ENCODE data around the gene ZNF175.
"Not testable (repeated sequence)": the region's sequence is repeated elsewhere in the genome, so short reads cannot be mapped to it uniquely, and the experiment has no call there.

The ZNF175 gene

DNA sequence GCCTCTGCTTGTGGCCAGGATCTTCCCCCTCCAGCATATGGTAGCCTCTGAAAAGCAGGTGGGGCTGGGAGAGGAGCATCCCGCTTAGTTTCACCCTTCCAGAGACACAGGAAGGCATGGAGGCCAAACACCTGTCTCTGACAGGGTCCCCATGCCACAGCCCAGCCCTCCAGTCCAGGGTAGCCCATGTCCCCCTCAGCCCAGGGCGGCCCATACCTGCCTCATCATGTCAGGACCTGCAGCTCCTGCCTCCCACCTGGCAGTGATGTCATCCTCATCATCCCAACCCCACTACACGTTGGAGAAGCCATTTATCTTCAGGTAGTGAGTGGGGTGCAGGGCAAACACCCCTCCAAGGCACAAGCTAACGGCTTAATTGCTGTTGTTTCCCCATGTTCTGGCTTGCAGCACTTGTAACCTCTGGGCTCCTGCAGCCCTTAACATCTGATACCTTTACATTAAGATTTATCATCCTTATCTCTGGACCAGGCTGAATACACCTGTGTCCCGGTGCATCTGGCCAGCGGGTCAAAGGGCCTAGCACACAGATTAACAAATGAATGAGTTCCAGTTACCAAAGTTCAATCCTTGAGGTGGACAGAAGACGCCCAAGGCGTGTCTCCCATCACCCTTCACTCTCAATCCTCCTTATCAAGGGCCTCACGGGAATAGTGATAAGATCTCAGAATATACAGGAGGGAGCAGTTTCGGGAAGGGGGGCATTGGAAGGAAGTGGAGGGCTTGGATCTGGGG, 22.2 kb downstream of the ZNF175 start:
- DNase-seq = no peak

DNA sequence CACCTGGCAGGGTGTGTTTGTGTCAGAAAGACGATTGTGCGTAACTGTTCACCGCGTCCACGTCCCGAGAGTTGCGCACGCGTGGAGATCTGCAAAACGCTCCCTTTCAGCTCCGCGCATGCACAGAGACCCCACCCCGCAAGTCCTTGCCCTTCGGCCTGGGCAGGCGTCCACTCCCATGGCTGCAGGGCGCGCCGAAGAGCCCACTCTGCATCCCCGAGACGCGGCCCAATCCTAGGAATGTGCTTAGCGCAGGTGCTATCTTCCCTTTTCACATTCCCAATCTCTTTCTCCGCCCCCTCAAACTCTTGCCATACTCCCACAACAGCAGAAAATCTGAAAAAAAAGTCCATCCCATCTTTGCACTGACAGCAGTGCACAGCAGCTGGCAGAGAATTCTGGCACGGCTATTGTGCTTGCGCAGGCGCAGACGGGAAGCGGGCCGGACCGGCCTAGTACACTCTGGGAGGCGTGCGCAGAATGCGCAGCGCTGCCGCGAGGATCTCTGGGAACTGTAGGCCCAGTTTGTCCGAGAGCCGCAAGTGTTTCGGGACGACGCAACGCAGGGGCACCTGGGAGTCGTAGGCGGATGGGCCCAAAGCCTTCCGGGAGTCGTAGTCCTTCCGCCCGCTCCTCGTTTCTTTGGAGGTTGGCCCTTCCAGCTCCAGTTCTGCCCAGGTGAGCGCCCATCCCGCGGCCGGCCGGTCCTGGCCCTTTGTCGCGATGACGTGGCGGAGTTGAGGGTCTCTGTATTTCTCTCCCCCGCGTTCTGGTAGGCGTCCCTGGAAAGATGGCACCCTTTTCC, 23.1 kb downstream of the ZNF175 start:
- DNase-seq = peak; percentile 95

DNA sequence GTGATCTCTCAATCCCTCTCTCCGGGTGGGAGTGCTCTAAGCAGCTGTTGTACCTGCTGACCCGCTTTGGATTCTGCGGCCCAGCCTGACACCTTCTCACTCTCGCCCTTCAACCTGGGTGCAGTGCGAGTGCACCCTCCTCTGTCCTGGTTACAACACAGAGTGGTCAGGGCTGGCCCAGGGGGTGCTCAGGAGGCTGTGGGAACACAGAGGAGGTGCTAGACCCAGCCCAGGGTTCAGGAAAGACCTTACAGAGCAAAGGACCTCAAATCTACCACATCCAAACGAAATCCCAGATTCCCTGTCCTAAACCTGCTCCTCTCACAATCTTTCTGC, 23.7 kb downstream of the ZNF175 start:
- no peak for DNase-seq

DNA sequence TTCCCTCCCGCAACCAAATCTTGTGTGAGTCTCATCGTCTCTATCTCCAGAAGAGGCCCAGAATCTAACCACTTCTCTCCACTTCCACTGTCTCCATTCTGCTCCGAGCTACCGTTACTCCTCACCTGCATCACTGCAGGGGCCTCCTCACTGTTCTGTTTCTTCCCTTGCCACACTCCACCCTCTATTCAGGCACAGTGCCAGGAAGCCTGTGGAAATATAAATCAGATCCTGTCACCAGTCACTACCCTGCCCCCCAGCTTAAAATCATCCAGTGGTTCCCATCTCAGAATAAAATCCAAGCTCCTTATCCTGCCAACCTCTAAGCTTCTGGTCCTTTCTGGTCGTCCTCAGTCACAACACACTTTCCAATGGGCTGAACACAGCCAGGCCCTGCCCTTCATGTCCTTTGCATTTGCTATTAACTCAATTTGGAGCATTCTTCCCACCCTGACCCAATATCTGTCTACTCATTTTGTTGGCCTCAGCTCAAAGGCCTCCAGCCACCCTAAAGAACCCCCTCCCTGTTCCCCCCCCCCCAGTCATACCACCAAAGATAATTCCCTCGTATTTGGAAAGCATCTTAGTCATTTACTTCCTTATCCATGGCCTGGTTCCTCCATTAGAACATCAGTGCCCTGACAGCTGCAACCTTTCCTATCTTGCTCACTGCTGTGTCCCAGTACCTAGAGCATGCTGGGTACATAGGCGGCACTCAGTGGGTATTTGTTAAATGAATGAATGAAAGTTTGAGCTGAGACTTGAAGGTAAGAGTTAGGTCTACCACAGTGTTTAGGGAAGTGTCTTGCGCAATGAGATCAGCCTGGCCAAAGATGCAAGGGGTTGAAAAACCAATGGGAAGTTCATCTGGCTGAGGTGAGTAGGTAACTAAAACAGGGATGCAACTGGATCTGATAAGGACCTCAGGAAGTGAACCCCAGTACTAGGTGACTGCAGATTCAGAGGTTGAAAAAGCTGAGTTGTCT, 24.4 kb downstream of the ZNF175 start:
- DNase-seq = no peak

DNA sequence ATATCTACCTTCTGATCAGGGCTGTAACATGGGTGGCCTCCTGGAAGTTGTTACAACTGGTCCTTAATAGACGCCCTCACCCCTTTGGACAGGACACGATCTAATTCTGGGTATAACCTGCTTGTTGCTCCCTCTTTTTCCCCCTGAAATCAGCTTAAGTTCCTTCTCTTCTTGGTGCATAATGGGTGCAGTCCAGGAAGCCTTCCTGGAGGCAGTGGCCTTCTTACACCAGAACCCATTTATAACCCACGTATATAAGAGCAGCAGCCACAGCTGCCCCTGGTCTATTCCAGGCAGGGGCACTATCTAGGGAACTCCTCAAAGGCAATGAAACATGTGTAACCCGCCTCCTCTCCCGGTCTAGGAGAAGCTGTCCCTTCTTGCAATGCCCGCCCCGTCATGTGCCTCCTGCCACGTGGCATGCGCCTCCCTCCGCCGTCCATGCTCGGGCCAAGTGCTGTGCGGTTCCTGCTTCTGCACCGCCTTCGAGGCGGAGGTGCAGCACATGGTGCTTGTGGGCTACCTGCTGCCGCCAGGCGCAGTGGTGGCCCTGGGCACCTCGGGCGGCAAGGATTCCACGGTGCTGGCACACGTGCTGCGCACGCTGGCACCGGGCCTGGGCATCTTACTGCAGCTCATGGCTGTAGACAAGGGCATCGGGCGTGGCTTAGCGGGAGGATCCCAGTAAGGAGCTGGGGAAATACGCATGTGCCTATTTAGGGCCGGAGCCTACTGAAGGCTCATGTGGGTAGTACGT, 27.3 kb downstream of the ZNF175 start:
- no peak for DNase-seq

DNA sequence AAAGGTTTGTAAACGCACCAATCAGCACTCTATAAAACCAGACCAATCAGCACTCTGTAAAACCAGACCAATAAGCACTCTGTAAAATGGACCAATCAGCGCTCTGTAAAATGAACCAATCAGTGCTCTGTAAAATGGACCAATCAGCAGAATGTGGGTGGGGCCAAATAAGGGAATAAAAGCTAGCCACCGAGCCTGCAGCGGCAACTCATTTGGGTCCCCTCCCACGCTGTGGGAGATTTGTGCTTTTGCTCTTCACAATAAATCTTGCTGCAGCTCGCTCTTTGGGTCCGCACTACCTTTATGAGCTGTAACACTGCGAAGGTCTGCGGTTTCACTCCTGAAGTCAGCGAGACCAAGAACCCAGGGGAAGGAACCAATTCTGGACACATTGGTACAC, 28.0 kb downstream of the ZNF175 start:
- no peak for DNase-seq

DNA sequence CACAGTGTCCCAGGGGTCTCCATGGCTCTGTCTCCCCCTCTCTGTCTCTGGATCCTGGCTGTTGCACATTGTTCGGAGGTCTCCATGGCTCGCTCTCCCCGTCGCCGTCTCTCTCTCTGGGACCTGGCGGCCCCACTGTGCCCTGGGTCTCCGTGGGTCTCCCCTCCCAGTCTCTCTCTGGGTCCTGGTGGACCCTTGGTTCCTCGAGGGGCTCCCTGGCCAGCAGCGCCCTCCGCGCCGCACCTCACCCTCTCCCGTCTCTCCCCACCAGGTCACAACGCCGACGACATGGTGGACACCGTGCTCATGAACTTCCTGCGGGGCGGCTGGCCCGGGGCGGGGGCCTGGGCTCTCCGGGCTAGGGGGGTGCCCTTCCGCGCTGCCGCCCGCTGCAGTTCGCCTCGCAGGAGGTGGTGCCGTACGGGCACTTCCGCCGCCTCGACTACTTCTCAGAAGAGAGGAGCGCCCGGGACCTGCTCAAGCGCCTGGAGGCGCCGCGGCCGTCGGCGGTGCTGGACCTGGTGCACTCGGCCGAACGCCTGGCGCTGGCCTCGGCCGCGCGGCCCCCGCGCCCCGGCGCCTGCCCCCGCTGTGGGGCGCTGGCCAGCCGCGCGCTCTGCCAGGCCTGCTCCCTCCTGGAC, 30.0 kb downstream of the ZNF175 start:
- DNase-seq = no peak

DNA sequence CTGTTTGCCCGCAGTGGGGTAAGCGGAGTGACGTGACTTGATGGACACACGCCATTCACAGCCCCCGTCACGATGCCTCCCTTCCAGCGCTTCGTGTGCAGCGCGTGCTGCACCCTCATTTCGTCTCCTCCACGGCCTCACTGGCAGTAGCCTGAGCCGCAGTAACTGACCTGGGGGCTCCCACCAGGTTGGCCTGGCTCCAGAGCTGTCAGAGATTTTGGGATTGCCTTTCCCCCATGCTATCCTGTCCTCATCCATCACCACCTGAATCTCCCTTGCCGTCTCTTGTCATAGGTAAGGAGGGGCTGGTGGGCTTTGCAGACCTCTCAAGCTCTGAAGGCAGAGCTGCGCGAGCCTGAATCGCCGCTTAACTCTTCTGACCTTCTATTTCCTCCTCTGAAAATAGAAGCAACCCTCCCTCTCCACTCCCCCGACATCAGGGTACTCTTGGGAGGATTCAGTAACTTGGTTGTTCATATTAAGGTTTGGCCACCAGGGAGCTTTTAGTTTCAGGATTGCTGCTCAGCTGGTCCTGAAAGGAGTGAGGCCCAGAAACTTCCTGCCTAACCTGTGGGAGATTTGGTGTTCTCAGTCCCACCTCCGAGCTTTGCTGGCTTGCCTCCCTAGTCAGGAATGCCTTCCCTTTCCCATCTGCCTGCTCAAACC, 31.2 kb downstream of the ZNF175 start:
- DNase-seq = no peak

DNA sequence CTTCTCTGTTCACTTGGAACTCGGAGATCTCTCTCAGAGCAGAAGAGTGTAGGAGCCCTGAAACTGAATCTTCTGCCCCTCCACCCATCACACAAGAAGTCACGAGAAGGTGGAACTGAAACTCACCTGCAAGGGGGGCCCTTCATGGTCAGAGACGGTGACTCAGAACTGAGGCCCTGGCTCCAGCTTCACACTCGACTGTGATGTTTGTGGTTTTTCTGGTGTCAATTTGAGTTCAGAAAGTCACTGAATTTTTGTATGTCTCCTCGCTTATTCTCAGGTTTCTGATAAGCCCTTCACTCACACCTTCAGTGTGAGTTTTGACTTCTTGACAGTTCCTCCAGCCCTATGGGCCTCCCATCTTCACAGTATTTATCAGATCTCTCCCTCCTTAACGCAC, 36.0 kb downstream of the ZNF175 start:
- peak; percentile 2 for DNase-seq

DNA sequence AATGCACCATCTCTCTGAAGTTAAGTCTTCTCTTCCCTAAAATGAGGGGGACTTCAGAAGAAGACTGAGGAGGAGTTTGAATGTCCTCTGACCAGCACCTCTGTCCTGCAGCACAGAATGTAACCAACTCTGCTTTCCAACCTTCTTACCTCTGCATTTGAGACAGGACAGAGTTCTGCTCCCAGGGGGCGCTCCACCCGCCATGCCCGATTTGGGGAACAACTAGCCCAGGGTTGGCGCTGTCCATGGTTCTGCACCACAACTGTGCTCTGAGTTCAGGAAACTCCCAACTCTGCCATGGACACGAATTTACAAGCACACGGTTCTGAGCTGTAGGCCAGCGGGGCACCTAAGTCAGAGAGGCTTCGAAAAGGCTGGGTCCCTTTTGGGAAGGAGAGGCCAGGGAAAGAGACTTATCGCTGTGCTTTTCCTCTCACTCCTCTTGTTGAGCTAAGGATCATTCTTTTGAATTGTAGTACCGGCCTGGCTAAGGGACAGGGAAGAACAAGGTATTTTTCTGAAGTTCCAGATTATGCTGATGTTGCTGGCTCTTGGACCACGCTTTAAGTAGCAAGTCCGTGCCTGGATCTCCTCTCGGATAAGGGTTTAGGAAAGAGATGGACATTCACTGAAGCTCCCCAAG, 37.0 kb downstream of the ZNF175 start:
- DNase-seq = peak; percentile 35

DNA sequence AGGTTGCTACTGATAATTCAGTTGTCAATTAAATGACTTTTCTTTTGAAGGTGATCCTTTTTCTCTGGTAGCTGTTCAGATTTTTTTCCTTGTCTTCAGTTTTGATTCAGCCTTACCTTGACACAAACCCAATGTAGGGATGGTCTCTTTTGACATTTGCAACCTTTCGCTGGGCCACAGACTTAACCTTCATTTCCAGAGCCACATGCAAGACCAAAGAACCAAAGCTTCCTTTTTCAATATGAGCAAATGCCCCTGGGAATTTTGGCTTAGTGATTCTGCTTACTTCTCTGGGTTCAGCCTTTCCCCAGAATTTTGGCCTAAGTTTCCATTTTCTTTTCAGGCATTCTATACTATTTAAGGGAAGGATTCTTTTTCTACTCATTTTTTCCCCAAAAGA, 39.5 kb downstream of the ZNF175 start:
- no peak for DNase-seq

DNA sequence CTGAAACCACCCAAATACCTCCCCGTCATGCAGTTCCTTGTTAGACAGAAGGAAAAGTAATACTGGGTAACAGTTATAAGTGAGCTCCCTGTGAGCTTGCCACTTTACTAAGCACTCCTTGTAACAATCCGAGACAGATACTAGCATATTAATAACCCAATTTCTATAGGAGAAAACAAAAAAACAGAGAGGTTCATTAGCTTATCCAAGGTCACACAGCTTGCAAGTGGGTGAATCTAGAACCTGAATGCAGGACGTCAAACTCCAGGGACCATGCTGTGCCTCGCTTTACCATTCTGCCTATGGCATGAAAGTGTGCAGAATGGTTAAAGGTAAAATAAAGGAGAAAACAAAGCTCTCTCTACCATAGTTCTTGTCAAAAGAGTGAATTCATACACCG, 43.7 kb downstream of the ZNF175 start:
- DNase-seq = no peak

DNA sequence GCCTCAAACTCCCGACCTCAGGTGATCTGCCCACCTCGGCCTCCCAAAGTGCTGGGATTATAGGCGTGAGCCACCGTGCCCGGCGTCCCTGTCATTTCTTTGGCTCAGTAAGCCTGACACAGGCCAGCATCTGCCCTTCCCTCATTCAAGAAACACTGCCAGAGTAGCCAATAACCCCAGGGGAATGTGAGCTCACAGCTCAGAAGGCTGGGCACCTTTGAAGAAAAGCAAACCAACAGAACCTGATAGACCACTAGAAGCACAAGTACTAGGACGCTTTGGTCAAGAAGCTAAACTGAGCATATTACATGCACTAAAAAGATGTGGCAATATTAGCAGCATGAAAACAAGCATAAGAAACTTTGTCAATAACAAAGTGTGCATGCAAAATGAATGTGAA, 44.9 kb downstream of the ZNF175 start:
- DNase-seq = no peak

DNA sequence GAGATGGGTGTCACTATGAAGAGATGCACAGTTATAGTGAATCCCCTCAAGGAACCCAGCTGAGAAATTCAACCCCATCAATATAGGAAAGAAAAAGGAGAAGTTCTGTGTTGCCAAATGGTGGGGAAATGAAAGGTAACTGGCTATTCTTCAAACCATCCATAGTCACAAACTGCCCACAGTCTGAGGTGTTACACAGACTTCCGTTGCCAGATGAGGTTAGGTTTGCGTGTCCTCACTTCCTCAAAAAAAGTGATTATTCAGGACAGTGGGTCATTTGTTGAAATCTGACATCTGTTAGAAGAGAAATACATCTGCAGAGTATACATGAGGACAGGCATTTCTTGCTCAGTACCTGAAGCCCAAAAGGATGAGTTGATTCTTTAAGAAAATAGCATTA, 50.1 kb downstream of the ZNF175 start:
- DNase-seq = no peak

DNA sequence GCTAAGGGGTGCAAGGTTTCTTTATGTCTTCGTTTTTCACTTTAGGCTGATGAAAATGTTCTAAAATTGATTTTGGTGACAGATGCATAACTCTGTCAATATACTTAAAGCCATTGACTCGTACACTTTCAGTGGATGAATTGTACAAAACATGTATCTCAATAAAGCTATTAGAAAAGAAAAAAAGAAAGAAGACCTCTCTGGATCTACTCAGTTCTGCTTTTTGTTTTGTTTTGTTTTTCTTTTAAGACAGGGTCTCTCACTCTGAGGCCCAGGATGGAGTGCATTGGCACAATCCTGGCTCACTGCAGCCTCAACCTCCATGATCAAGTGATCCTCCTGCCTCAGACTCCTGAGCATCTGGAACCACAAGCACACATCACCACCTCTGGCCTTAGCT, 55.6 kb downstream of the ZNF175 start:
- no peak for DNase-seq

DNA sequence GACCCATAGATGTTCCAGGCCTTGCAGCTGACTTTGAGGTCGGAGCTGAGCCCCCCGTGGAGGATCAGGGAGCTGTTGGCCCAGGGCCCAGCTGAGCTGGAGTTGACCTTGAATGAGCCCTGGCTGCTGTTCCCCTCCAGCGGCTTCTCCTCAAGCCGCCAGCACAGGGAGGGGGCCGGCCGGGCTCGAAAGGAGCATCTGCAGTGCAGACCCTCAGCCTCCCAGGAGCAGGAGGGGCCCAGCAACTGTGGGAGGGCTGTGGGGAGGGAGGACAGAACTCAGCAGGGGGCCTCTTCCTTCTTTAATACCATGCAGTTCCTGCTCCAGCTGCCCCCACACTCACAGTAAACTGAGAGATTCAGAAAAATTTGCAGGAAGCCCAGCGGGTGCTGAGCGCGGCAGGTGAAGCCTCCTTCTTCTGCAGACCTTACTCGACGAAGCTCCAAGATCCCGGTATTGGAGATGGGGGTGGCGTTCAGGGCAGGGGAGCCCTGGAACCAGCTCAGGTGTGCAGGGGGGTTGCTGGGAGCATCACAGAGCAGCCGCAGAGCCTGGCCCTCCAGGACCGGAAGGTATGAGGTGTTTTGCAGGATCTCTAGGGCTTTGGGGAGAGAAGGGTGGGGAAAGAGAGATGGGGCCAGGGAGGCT, 56.5 kb downstream of the ZNF175 start:
- no peak for DNase-seq

DNA sequence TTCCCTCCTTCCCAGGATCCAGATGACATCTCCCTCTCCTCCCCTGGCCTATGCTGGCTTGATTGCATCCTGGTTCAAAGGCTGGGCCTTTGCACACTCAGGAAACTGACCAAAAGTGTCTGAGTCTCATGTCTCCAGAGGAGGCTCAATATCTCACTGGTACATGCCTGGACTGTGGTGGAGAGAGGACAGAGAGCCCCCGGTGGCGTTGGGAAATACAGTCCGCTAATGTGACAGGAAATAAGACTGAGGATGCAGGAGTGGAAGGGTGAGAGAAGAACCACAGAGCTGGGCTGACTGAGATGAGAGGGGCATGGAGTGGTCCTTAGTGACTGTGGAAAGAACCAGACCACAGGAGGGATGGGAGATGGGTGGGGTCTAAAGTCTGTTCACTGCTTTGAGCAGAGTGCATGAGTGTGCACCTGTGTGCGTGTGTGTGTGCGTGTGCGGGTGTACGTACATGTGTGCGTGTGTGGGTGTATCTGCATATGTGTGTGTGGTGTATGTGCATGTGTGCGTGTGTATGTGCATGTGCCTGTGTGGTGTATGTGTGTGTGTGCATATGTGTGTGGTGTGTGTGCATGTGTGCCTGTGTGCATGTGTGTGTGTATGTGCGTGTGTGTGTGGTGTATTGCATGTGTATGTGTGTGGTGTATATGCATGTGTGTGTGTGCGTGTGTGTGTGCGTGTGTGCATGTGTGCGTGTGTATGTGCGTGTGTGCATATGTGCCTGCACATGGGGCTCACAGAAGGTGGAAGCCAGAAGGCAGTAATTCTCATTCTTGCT, 57.3 kb downstream of the ZNF175 start:
- no peak for DNase-seq

DNA sequence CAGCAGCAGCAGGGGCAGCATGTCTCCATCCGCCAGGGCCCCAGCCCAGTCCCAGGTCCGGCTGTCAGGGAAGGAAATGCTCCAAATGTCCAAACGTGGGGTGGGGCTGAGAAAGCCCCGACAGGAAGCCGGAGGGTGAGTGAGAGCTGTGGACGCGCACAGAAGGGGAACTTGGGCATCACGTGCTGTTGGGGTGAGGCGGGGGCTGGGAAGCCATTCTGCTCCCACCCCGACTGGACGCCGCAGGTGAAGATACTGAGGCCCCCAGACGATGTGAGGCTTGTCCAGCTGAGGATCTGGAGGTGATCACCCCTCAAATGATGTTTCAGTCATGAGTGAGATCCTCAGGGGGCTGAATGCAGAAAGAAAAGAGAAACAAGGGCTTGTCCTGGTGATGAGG, 59.2 kb downstream of the ZNF175 start, which contains the start of gene SIGLEC5:
Gene SIGLEC5 (minus strand): TSS at position 87 of the 400 bp plus-strand sequence. CDS start 66 bp downstream, at position 21.
- DNase-seq = not testable (repeated sequence)

DNA sequence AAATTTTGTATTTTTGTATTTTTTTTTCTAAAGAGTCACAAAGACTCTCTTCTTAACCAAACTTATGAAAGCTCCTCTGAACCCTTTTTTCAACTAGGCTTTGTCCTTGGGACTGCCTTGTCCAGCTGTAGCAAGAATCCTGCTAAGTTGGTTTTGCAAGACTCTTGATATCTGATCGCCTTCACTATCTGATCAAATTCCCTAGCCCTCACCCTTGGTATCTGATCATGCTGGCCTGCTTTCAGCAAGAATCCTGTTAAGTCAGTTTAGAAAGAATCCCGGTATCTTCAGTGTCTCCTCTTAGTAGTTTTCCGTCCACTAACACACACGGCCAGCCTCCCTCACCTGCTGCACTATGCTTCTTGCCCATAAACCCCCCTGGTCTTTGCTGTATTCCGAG, 61.0 kb downstream of the ZNF175 start:
- no peak for DNase-seq

All from stimulated activated naive CD4-positive, alpha-beta T cell treated with Interleukin-2 at 50 U/mL for 16 hours (primary cell).